ENCODE data around the gene TRIM63.

The TRIM63 gene

GRCh38 chr1:26020330-26020768 lies 47.1 kb downstream of the TRIM63 start:
- no peak for DNase-seq (ENCODE audit: extremely low read depth in 1 of 2, low read depth in 1 of 2)

GRCh38 chr1:26019641-26020315 lies 47.7 kb downstream of the TRIM63 start:
- DNase-seq (ENCODE audit: extremely low read depth in 1 of 2, low read depth in 1 of 2), result no peak

GRCh38 chr1:26017606-26018005 lies 49.8 kb downstream of the TRIM63 start:
- DNase-seq (ENCODE audit: extremely low read depth in 1 of 2, low read depth in 1 of 2), result no peak

- DNase-seq (ENCODE audit: extremely low read depth in 1 of 2, low read depth in 1 of 2), result no peak
Measured at GRCh38 chr1:26016953-26017545, 50.4 kb downstream of the TRIM63 start.

GRCh38 chr1:26016258-26016952 lies 51.0 kb downstream of the TRIM63 start:
- no peak for DNase-seq (ENCODE audit: extremely low read depth in 1 of 2, low read depth in 1 of 2)

GRCh38 chr1:26015358-26015757 lies 52.1 kb downstream of the TRIM63 start:
- DNase-seq (ENCODE audit: extremely low read depth in 1 of 2, low read depth in 1 of 2), result no peak

GRCh38 chr1:26014179-26014578 lies 53.3 kb downstream of the TRIM63 start:
- no peak for DNase-seq (ENCODE audit: extremely low read depth in 1 of 2, low read depth in 1 of 2)

GRCh38 chr1:26012864-26013263 lies 54.6 kb downstream of the TRIM63 start:
- no peak for DNase-seq (ENCODE audit: extremely low read depth in 1 of 2, low read depth in 1 of 2)

GRCh38 chr1:26010825-26011224 lies 56.6 kb downstream of the TRIM63 start:
- DNase-seq (ENCODE audit: extremely low read depth in 1 of 2, low read depth in 1 of 2), result no peak

- DNase-seq (ENCODE audit: extremely low read depth in 1 of 2, low read depth in 1 of 2), result no peak
Measured at GRCh38 chr1:26009796-26010447, 57.5 kb downstream of the TRIM63 start.

GRCh38 chr1:26006710-26007109 lies 60.7 kb downstream of the TRIM63 start:
- no peak for DNase-seq (ENCODE audit: extremely low read depth in 1 of 2, low read depth in 1 of 2)

- DNase-seq (ENCODE audit: extremely low read depth in 1 of 2, low read depth in 1 of 2), result no peak
Measured at GRCh38 chr1:26005434-26006105, 61.9 kb downstream of the TRIM63 start.

- no peak for DNase-seq (ENCODE audit: extremely low read depth in 1 of 2, low read depth in 1 of 2)
Measured at GRCh38 chr1:26003756-26004155, 63.7 kb downstream of the TRIM63 start.

GRCh38 chr1:26003262-26003661 lies 64.2 kb downstream of the TRIM63 start:
- DNase-seq (ENCODE audit: extremely low read depth in 1 of 2, low read depth in 1 of 2), result no peak
